ENCODE data around the gene MPP7.

MPP7 gene

GRCh38 chr10:28263136-28263857 lies 39.6 kb downstream of the MPP7 start:
- no peak for DNase-seq

DNA sequence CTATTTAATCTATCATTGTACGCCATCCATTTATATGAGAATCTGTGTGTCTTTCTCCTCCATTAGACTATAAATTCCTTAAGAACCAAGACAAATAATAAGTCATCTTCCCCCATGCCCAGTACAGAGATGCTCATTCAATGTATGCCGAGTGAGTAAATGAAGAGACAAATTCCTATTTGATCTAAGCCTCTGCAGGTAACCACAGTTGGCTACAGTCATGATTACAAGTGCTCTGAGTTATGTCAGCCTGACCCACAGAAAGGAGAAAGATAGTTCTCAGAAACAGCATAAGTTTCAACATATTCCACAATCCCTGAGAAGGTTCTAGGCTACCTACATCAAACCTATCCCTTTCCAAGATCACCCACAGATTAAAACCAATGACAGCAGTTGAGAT lies 46.1 kb downstream of the MPP7 start:
- no peak for DNase-seq

DNA sequence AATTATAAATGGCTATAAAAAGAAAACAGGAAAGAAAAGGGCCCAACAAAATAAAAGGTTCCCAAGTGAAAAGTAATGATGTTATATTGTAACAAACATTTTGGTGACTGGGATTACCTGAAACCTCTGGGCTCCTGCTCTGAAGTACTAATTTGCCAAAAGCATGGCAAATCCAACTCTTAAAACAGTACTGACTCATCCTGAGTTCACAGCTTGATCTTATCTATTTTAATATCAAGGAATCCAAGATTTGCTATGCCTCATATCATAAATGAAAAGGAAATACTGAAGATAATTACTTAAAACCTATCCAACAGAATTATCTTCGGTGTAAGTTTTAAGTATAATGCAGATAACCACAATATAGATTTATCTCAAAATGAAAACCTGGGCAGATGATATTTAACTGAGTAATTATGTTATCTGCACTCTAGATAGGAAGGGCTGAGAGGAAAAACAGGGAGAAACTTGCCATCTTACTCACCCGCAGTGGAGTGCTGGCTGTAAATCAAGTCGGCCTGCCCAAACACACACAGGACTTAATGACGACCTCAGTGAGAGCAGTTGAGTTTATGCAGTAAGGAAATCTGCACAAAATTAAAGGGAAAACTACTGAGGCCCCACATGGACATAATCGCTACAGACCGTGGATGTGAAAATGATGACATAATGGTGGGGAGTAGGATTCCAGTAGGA lies 48.4 kb downstream of the MPP7 start:
- no peak for DNase-seq

DNA sequence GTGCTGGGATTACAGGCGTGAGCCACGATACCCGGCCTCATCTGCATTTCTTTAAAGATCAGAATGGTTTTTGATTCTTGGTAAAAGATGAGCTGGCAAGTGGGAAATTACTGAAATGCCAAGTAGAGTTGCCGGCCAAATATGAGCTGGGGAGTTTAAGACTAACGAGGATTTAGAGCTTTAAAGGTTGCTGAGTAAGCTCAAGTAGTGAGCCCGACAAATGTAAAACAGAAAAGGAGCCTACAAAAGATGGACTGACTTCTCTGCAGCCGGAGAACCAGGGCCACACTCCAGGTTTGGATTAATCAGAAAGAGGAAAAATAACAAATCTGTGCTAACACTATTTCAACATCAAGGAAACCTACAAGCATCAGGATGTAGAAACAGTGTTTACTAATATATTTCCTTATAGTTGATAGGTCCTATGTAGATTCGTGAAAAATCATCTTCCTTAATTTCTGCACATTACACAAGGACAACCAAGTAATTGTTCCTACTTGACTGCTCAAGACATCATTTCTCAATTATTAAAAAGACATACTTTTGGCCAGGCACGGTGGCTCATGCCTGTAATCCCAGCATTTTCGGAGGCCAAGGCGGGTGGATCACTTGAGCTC lies 49.6 kb downstream of the MPP7 start:
- DNase-seq = no peak
